OCI-LY7 (cell line): Measurements from ENCODE around the gene ASPDH. TPM values are rescaled to one million over a fixed set of nuclear protein-coding genes. Genes with fewer than 3 reads are reported as not detected.
"Not testable (repeated sequence)": the region's sequence is repeated elsewhere in the genome, so short reads cannot be mapped to it uniquely, and the experiment has no call there.

ENCODE experiments used
- BruUV-seq: library from RNA; stranded (reverse); fragments of 400-500 nt; replicated peaks from 2 replicates; lab custom pipeline; 2021; lab: Mats Ljungman, UMichigan
- CTCF ChIA-PET: fragments of 300-600 bp; sonication (Branson Sonifier 250); formaldehyde crosslinking; loops from one replicate; lab custom pipeline; 2022; ENCODE audit warnings: antibody characterized with exemption; ENCODE audit not compliant: unreplicated experiment; lab: Charles Lee
- POLR2A ChIA-PET: fragments of 300-600 bp; sonication (Branson Sonifier 250); formaldehyde crosslinking; loops from one replicate; lab custom pipeline; 2022; ENCODE audit warnings: antibody characterized with exemption; lab: Charles Lee
- DNase-seq: peaks from one replicate; pipeline ENCODE4 v3.0.0-alpha.2; 2015; ENCODE audit warnings: low spot score
- H2AFZ ChIP-seq: fragments of 200-600 bp; sonication (generic), shearing (Covaris generic); 2 replicates; pipeline ENCODE4 v1.6.1; 2014; ENCODE audit warnings: mild to moderate bottlenecking, antibody characterized with exemption, low read length, moderate library complexity
- H3K27ac ChIP-seq: fragments of 200-600 bp; sonication (generic); 2 replicates; pipeline ENCODE4 v1.5.1; 2014; ENCODE audit warnings: mixed run types, low read depth, mild to moderate bottlenecking, moderate library complexity, low read length, inconsistent platforms; ENCODE audit not compliant: poor library complexity, severe bottlenecking
- H3K36me3 ChIP-seq: fragments of 200-600 bp; sonication (generic); 2 replicates; pipeline ENCODE4 v1.6.1; 2014; ENCODE audit warnings: mild to moderate bottlenecking, antibody characterized with exemption, low read length, moderate library complexity, mixed read lengths; ENCODE audit not compliant: insufficient read depth
- H3K4me1 ChIP-seq: fragments of 200-600 bp; sonication (generic); 2 replicates; pipeline ENCODE4 v1.5.1; 2014; ENCODE audit warnings: mild to moderate bottlenecking, low read length; ENCODE audit not compliant: insufficient read depth, poor library complexity, severe bottlenecking
- H3K4me2 ChIP-seq: fragments of 200-600 bp; sonication (generic); 2 replicates; pipeline ENCODE4 v1.6.1; 2014; ENCODE audit warnings: mild to moderate bottlenecking, low read length
- H3K4me3 ChIP-seq: fragments of 200-600 bp; sonication (generic); 2 replicates; pipeline ENCODE4 v1.5.1; 2014; ENCODE audit warnings: mild to moderate bottlenecking, low read depth, low read length; ENCODE audit not compliant: poor library complexity, severe bottlenecking
- H3K79me2 ChIP-seq: fragments of 200-600 bp; sonication (generic); 2 replicates; pipeline ENCODE4 v1.6.1; 2016; ENCODE audit warnings: low read depth, mild to moderate bottlenecking, low read length, moderate library complexity, mixed read lengths; ENCODE audit not compliant: insufficient read depth
- H3K9me2 ChIP-seq: fragments of 200-600 bp; sonication (generic); 2 replicates; pipeline ENCODE4 v1.6.1; 2016; ENCODE audit warnings: mild to moderate bottlenecking, low read length, mixed read lengths; ENCODE audit not compliant: insufficient read depth
- H3K9me3 ChIP-seq: fragments of 200-600 bp; sonication (generic); 2 replicates; pipeline ENCODE4 v1.6.1; 2014; ENCODE audit warnings: mild to moderate bottlenecking, mixed run types, low read length, mixed read lengths
- H4K20me1 ChIP-seq: fragments of 200-600 bp; sonication (generic); 2 replicates; pipeline ENCODE4 v1.6.1; 2014; ENCODE audit warnings: mild to moderate bottlenecking, antibody characterized with exemption, low read length, moderate library complexity, mixed read lengths; ENCODE audit not compliant: insufficient read depth
- EZH2phosphoT487 ChIP-seq: fragments of 200-600 bp; sonication (generic); IDR thresholded peaks from 2 replicates; pipeline ENCODE4 v1.6.1; 2018; ENCODE audit warnings: low read depth, borderline replicate concordance, mild to moderate bottlenecking, mixed run types, antibody characterized with exemption, low read length, moderate library complexity, mixed read lengths
- intact Hi-C: fragments of 100-400 bp; cut with micrococcal nuclease; formaldehyde crosslinking; loops from one replicate; pipeline ENCODE4 v1.10.0; 2022; ENCODE audit not compliant: unreplicated experiment
- total RNA-seq, 2 experiments: library from RNA; depleted of rRNA in 1 of 2; stranded (reverse); fragments of >200 nt in 1 of 2; shearing (Covaris generic) in 1 of 2; gene quantifications; 2 replicates each; pipeline ENCODE4 v1.2.3, GENCODE V29; 2014 to 2022
- TF ChIP-seq, protein P1 (sequence below): fragments of 200-600 bp; sonication (generic); conservative IDR thresholded peaks from 2 replicates; pipeline ENCODE4 v1.5.1; 2014; ENCODE audit warnings: mild to moderate bottlenecking, antibody characterized with exemption, low read length, moderate library complexity, mixed read lengths

The ASPDH gene
- total RNA-seq, 2 experiments from 2014 or later = not detected

- DNase-seq = no peak
- TF ChIP-seq EZH2phosphoT487 = no peak
- peaks cover 22% of the 10 kb centered on the region for H3K79me2 ChIP-seq
- peak overlapping the region; percentile 98 for H3K4me3 ChIP-seq
- H3K36me3 ChIP-seq = peaks cover 36% of the 10 kb centered on the region
- H3K4me1 ChIP-seq = peaks cover 10% of the 10 kb centered on the region
- H3K27ac ChIP-seq = no peak overlapping the region
- H3K9me3 ChIP-seq = peaks cover 12% of the 10 kb centered on the region
- H3K4me2 ChIP-seq = no peak overlapping the region
- no peak overlapping the region for H2AFZ ChIP-seq
- no TSS peak for BruUV-seq
- POLR2A ChIA-PET = no interaction called here
- intact Hi-C loops = no loop called here
- H3K9me2 ChIP-seq = no peaks in the 10 kb centered on the region
- H4K20me1 ChIP-seq = no peaks in the 10 kb centered on the region
- CTCF ChIA-PET = no interaction called here
Observed at GRCh38 chr19:50475736-50476223, 37.9 kb downstream of the ASPDH start.

- TF ChIP-seq EZH2phosphoT487 = no peak
- TF ChIP-seq, protein P1, sequence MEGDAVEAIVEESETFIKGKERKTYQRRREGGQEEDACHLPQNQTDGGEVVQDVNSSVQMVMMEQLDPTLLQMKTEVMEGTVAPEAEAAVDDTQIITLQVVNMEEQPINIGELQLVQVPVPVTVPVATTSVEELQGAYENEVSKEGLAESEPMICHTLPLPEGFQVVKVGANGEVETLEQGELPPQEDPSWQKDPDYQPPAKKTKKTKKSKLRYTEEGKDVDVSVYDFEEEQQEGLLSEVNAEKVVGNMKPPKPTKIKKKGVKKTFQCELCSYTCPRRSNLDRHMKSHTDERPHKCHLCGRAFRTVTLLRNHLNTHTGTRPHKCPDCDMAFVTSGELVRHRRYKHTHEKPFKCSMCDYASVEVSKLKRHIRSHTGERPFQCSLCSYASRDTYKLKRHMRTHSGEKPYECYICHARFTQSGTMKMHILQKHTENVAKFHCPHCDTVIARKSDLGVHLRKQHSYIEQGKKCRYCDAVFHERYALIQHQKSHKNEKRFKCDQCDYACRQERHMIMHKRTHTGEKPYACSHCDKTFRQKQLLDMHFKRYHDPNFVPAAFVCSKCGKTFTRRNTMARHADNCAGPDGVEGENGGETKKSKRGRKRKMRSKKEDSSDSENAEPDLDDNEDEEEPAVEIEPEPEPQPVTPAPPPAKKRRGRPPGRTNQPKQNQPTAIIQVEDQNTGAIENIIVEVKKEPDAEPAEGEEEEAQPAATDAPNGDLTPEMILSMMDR = no peak
- POLR2A ChIA-PET = no interaction called here
- peaks cover 10% of the 10 kb centered on the region for H3K4me1 ChIP-seq
- no peak overlapping the region for H2AFZ ChIP-seq
- H3K4me3 ChIP-seq = no peak overlapping the region
- intact Hi-C loops = no loop called here
- BruUV-seq = no TSS peak
- DNase-seq = no peak
- H3K36me3 ChIP-seq = peaks cover 29% of the 10 kb centered on the region
- peaks cover 22% of the 10 kb centered on the region for H3K79me2 ChIP-seq
- H4K20me1 ChIP-seq = no peaks in the 10 kb centered on the region
- CTCF ChIA-PET = no interaction called here
- H3K4me2 ChIP-seq = no peak overlapping the region
- H3K27ac ChIP-seq = no peak overlapping the region
- no peaks in the 10 kb centered on the region for H3K9me2 ChIP-seq
- H3K9me3 ChIP-seq = peaks cover 12% of the 10 kb centered on the region
Observed at GRCh38 chr19:50475101-50475568, 38.6 kb downstream of the ASPDH start.

- H3K9me2 ChIP-seq, H3K4me2 ChIP-seq, DNase-seq, BruUV-seq, intact Hi-C loops, POLR2A ChIA-PET, H4K20me1 ChIP-seq, H3K4me3 ChIP-seq, H2AFZ ChIP-seq, H3K9me3 ChIP-seq, H3K27ac ChIP-seq, CTCF ChIA-PET: not testable (repeated sequence)
- H3K36me3 ChIP-seq = peaks cover 11% of the 10 kb centered on the region
- H3K4me1 ChIP-seq = peaks cover 10% of the 10 kb centered on the region
- H3K79me2 ChIP-seq = peaks cover 19% of the 10 kb centered on the region
Observed at GRCh38 chr19:50473336-50473735, 40.4 kb downstream of the ASPDH start.

- no peak overlapping the region for H3K4me3 ChIP-seq
- H4K20me1 ChIP-seq = no peaks in the 10 kb centered on the region
- POLR2A ChIA-PET = no interaction called here
- CTCF ChIA-PET = no interaction called here
- no TSS peak for BruUV-seq
- no peak overlapping the region for H3K27ac ChIP-seq
- H3K9me3 ChIP-seq = no peaks in the 10 kb centered on the region
- TF ChIP-seq, protein P1 = no peak
- TF ChIP-seq EZH2phosphoT487 = no peak
- intact Hi-C loops = no loop called here
- no peak overlapping the region for H2AFZ ChIP-seq
- H3K9me2 ChIP-seq = no peaks in the 10 kb centered on the region
- no peaks in the 10 kb centered on the region for H3K36me3 ChIP-seq
- DNase-seq = no peak
- H3K4me2 ChIP-seq = no peak overlapping the region
- no peaks in the 10 kb centered on the region for H3K4me1 ChIP-seq
- no peaks in the 10 kb centered on the region for H3K79me2 ChIP-seq
Observed at GRCh38 chr19:50468818-50469217, 44.9 kb downstream of the ASPDH start.
